HG02571 (cell line): Measurements from ENCODE around the gene CAPRIN1.
A peak's percentile ranks its signal among the peaks of the same experiment; 100 is the strongest.
"Not testable (repeated sequence)": the region's sequence is repeated elsewhere in the genome, so short reads cannot be mapped to it uniquely, and the experiment has no call there.

ENCODE experiments used
- ATAC-seq: cut with Tn5 transposase; IDR thresholded peaks from one replicate; pipeline ENCODE4 v1.9.1; 2021; ENCODE audit warnings: mild to moderate bottlenecking, moderate library complexity; ENCODE audit not compliant: unreplicated experiment

CAPRIN1 gene

DNA sequence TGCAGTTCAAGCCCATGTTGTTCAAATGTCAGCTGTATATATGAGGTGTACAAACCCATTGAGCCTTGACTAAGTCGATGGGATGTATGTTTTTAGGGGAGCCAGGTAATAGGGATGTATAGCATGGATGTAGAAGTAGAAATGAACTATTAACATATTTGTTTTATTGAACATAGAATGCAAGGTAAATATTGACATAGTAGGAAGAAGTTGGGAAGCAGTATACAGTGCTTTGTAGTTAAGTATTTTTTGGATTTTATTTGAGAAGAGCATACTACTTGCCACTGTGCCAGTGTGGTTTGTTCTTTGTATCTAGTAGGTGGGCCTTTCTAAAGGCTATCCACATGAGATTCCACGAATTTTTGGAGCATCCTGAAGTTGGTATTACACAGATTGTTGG lies 33.1 kb downstream of the CAPRIN1 start:
- ATAC-seq: no peak

GRCh38 chr11:34086554-34087283 lies 35.2 kb downstream of the CAPRIN1 start:
- no peak for ATAC-seq

DNA sequence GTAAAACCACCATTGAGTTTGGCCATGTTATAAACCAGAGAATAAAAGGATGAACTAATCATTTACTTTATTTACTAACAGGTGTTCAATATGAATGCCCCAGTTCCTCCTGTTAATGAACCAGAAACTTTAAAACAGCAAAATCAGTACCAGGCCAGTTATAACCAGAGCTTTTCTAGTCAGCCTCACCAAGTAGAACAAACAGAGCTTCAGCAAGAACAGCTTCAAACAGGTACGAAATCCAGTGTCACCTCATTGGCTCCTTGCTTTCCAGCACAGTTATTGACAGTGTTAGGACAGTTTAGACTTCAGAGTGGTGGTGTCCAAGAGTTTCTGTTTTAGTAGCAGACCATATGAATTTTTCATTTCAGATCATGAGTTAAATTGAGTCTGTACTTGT lies 40.3 kb downstream of the CAPRIN1 start:
- ATAC-seq: no peak

DNA sequence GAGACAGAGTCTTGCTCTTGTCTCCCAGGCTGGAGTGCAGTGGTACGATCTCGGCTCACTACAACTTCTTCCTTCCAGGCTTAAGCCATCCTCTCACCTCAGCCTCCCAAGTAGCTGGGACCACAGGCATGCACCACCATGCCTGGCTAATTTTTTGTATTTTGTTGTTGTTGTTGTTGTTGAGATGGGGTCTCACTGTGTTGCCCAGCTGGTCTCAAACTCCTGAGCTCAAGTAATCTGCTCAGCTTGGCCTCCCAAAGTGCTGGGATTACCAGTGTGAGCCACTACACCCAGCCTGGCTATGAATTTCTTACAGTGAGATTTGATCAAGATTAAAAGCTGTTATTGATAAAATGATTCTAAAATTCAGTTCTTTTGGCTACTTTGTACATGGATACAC lies 43.4 kb downstream of the CAPRIN1 start:
- ATAC-seq: not testable (repeated sequence)

DNA sequence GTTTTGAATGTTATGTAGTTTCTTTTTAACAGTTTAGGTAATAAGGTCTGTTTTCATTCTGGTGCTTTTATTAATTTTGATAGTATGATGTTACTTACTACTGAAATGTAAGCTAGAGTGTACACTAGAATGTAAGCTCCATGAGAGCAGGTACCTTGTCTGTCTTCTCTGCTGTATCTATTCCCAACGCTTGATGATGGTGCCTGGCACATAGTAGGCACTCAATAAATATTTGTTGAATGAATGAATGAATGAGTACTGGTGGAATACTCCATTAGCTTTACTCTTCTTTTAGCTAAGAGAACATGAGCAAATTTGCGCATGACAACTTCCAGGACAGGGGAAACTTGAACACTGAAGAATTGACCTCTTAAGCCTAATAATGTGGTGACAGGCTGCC lies 47.3 kb downstream of the CAPRIN1 start:
- ATAC-seq: no peak

GRCh38 chr11:34104680-34105078 lies 53.1 kb downstream of the CAPRIN1 start:
- ATAC-seq: no peak

DNA sequence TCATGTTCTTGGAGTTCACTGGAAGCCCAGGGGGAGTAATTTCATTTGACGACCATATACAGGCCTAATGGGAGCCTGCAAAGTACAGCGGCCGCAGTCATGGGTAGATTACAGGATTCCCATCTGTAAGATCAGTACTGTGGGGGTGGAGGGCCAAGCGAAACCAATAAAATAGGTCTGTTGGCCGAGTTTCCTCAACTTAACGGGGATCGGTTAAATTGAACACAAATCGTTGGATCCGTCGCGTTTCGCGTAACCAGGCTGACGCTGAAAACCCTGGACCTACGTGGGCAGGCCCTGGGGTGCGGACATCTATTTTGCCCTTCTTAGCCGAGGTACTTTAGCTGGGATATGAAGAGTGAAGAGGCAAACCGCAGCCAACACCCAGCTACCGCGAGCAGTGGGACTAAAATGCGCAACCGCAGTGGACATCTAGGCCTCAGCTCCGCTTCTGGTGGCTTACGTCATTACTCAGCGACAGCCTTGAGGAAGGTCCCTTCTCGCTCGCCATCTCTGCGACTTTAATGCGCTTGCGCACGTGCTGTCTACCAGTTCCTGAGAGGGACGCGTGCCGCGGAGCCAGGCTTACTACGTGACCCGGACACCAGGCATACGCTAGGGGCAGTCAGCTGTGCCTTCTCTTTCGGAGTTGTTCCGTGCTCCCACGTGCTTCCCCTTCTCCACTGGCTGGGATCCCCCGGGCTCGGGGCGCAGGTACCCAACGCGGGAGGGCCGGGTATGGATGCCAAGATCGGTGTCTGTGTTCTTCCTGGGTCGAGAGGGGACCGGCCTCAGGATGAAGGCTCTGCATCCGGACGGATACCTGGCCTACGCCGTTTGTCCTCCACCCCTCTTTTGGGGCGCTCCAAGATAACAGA lies 53.8 kb downstream of the CAPRIN1 start, which contains the start of gene NAT10:
NAT10 (plus strand) TSS at position 551 of the 878 bp plus-strand sequence. CDS start 2,597 bp downstream, outside the sequence.
- peak; percentile 88 for ATAC-seq

DNA sequence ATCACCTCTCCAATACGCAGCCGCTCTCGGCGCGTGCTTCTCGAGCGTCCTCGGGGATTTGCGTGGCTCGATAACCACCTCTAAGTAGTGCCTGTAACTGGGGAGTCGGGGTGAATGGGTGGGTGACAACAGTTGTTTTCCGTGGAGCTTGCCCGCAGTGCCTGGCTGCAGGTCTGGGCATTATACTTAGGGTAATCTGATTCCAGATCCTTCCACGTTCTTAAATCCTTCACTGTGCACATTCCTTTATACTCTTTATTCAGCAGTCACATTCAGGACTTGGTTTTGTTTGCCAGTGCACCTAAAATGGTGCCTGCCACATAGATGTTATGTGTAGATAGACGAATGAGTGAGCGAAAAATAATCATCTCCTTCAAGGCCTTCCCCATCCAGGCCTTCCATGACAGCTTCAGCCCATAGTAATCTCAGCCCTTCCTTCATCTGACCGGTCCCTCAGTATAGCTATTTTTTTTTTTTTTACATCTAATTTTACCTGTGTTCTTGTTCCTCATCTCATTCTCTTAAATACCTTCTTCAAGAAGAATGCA lies 54.5 kb downstream of the CAPRIN1 start:
- ATAC-seq: no peak

DNA sequence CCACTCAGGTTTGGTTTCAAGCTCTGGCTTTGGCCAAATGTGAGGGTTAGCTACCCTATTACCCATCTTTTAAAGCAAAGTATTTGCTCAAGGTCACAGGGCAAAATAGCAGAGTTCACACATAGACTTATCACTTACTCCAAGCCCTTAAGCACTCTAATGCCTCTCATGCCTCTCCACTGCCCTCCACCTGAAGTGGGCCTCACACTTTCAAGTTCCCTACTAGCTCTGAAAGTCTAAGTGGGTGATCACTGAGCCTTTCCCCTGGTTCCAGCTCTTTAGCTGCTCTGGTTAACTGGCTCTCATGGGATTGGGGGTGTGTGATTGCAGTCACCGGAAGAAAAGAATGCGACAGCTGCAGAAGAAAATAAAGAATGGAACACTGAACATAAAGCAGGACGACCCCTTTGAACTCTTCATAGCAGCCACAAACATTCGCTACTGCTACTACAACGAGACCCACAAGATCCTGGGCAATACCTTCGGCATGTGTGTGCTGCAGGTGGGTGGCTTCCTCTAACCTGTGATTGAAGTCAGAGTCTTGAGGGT lies 60.3 kb downstream of the CAPRIN1 start:
- ATAC-seq: no peak

GRCh38 chr11:34114014-34114413 lies 62.5 kb downstream of the CAPRIN1 start:
- no peak for ATAC-seq

GRCh38 chr11:34114471-34114870 lies 62.9 kb downstream of the CAPRIN1 start:
- no peak for ATAC-seq

DNA sequence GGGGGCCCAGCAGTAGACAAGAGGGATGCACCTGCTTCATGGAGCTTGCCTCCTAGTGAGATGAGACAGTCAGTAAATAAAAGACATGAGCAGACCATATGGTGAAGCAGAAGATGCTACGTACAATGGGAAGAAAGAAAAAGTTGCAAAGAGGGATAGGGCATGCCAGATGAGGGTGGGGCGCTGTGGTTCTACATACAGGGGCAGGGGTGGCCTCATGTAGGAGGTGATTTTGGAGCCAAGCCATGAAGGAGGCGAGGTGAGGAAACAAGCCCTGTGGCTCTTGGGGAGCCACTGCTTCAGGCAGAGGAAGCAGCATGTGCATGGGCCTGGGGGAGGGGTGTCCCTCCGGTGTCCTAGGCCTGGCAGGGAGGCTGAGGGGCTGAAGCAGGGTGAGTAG lies 69.1 kb downstream of the CAPRIN1 start:
- ATAC-seq: no peak

DNA sequence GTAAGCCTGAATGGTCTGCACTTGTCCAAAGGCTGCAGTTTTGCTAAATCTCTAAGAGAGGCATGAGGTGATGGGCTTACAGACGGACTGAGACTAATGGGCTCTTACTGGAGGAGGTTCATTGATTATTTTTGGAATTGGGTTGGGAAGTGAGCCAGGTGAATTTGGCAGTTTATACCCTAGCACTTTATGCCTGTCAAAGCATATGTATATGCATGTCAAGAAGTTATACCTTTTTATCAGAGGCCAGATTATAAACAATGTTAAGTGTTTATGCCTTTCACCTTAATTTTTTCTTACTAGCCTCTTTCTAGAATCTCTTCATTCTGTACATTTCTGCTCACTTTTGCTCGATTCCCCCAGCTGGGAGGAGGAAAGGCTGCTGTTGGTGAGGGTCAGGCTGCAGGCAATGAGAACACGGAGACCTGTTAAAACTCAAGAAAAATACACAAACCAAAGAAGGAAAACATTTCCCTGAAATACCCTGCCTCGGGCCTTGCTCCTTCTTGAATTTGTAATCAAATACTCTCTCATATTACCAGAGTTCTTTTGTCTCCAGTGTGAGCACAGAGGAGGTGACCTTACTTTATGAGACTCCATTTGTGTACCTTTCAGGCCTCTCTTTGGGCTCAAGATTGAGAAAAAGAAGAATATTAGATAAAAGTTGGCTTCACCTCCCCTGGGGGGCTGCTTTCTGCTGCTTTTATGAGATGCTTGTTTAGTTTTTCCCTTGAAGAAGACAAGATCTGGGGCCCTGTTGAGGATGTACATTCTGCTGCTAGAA lies 73.5 kb downstream of the CAPRIN1 start:
- no peak for ATAC-seq

GRCh38 chr11:34126959-34127848 lies 75.7 kb downstream of the CAPRIN1 start:
- ATAC-seq: no peak

DNA sequence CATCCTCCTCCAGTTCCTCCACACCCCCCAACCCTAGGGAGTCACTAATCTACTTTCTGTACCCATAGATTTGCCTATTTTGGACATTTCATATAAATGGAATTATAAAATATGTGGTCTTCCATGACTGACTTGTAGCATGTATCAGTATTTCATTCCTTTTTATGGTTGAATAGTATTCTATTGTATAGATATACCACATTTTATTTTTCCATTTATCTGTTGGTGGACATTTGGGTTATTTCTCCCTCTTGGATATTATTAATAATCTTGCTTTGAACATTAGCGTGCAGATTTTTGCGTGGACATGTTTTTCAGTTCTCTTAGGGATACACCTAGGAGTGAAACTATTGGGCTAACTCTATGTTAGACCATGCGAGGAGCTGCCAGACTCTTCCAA lies 77.3 kb downstream of the CAPRIN1 start:
- ATAC-seq: no peak

DNA sequence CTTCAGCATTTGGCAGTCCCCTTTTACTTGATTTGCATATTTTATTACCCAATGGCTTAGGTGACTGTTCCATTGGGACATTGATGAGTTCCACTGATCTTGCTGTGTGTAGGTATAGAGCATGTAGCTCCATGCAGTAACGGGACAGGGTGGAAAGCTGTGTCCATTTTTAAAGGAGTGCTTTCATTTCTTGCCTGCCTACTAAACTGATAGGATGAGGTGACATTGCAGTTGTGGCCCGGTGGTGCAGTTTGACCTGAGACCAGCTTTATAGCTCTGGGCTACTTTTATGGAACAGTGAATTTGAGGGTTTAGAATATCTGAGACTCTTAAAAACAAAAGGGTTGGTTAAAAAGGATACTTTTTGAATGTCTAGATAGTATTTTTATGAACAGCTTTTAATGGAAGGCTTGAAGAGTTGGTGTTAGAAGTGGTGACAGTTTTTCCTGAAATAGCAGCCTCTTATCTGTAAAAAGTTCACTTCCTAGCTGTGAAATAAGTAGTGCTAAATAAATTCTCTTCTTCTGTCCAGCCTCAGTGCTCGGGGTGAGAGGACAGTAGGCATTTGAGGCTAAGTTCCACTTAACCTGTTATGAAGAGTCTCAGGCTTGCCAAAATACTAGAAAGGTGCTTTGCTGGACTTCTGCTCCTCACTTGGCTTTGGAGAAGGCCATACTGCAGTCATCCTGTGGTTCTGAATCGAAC lies 80.9 kb downstream of the CAPRIN1 start:
- ATAC-seq: no peak

- ATAC-seq: no peak
Observed at GRCh38 chr11:34134765-34135164, 83.2 kb downstream of the CAPRIN1 start.

DNA sequence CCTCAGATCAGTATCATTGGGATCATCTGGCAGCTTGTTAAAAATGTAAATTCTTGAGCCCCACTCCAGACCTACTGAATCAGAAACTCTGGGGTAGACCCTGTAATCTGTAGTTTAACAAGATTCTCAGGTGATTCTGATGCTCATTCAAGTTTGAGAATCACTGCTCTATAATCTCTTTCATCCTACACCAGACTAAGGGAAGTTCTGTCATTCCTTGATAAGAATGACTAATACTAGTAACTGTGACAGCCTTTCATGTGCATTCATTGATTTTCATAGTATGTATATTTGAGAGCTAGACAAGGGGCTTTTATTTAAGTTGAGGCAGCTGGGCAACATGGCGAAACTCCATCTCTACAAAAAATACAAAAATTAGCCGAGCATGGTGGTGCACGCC lies 83.9 kb downstream of the CAPRIN1 start:
- ATAC-seq: no peak

GRCh38 chr11:34136420-34136819 lies 84.9 kb downstream of the CAPRIN1 start:
- ATAC-seq: no peak
